Esophagus squamous epithelium (tissue), 4 donors: Measurements from ENCODE around the gene IL33.

Experiments
- POLR2A ChIP-seq, 4 donors: fragments of 450-650 bp; IDR thresholded peaks; one replicate each; pipeline ENCODE4 v1.6.1; 2017; ENCODE audit warnings: antibody characterized with exemption in 4 of 4, mild to moderate bottlenecking in 4 of 4, moderate library complexity in 3 of 4
- TF ChIP-seq, protein P1 (sequence below), 6 experiments: fragments of 450-650 bp in 4 of 6; fragments of 200-600 bp in 2 of 6; sonication (generic) in 2 of 6; IDR thresholded peaks; one replicate each; pipeline ENCODE4 v1.5.1; 2016 to 2019; ENCODE audit warnings: antibody characterized with exemption in 6 of 6, mild to moderate bottlenecking in 4 of 6, moderate library complexity in 4 of 6

DNA sequence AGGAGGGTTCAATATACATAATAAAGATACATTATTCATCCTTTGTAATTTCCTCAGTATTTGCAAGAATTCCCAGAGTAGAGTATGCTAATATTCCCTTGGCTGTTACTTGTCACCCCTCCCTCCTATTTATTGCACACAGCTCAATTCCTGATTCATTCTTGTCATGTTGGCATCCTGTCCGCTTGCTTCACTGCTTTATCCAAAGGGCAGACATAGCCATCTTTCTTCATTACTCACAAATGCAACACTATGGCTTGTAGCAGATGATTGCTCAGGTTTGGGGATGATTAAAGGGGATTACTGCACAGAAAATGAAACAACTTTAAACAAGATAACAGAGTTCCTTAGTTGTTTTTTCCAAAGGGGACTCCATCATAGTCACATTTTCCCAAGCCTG lies 1.2 kb upstream of the IL33 start:
- TF ChIP-seq POLR2A (IDR thresholded peaks at IDR 0.05): no peak
- TF ChIP-seq, protein P1, sequence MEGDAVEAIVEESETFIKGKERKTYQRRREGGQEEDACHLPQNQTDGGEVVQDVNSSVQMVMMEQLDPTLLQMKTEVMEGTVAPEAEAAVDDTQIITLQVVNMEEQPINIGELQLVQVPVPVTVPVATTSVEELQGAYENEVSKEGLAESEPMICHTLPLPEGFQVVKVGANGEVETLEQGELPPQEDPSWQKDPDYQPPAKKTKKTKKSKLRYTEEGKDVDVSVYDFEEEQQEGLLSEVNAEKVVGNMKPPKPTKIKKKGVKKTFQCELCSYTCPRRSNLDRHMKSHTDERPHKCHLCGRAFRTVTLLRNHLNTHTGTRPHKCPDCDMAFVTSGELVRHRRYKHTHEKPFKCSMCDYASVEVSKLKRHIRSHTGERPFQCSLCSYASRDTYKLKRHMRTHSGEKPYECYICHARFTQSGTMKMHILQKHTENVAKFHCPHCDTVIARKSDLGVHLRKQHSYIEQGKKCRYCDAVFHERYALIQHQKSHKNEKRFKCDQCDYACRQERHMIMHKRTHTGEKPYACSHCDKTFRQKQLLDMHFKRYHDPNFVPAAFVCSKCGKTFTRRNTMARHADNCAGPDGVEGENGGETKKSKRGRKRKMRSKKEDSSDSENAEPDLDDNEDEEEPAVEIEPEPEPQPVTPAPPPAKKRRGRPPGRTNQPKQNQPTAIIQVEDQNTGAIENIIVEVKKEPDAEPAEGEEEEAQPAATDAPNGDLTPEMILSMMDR (IDR thresholded peaks at IDR 0.05): no peak
